Cardiac fibroblast (primary cell): ENCODE data around the gene STPG3.
"Not testable (repeated sequence)": the region's sequence is repeated elsewhere in the genome, so short reads cannot be mapped to it uniquely, and the experiment has no call there.

Experiments
- DNase-seq, 2 donors: peaks; one replicate each; pipeline versions ENCODE4 v3.0.0 to v3.0.0-alpha.2; 2010; ENCODE audit warnings: low read depth in 2 of 2
- H3K4me3 ChIP-seq, 2 donors: replicated peaks in 1 of 2; 1 replicate in 1 of 2; 2 replicates in 1 of 2; pipeline ENCODE4 v1.5.1; 2011; ENCODE audit warnings: low read depth in 2 of 2, low read length in 2 of 2, mild to moderate bottlenecking in 2 of 2, moderate library complexity in 1 of 2
- TF ChIP-seq, protein P1 (sequence below): IDR thresholded peaks from one replicate; pipeline ENCODE4 v1.5.1; 2011; ENCODE audit warnings: low read depth, mild to moderate bottlenecking, low read length, inconsistent platforms

Gene STPG3

GRCh38 chr9:137237759-137238726 lies 13.0 kb upstream of the STPG3 start:
- no peak for DNase-seq
- H3K4me3 ChIP-seq = no peak overlapping the region
- TF ChIP-seq, protein P1, sequence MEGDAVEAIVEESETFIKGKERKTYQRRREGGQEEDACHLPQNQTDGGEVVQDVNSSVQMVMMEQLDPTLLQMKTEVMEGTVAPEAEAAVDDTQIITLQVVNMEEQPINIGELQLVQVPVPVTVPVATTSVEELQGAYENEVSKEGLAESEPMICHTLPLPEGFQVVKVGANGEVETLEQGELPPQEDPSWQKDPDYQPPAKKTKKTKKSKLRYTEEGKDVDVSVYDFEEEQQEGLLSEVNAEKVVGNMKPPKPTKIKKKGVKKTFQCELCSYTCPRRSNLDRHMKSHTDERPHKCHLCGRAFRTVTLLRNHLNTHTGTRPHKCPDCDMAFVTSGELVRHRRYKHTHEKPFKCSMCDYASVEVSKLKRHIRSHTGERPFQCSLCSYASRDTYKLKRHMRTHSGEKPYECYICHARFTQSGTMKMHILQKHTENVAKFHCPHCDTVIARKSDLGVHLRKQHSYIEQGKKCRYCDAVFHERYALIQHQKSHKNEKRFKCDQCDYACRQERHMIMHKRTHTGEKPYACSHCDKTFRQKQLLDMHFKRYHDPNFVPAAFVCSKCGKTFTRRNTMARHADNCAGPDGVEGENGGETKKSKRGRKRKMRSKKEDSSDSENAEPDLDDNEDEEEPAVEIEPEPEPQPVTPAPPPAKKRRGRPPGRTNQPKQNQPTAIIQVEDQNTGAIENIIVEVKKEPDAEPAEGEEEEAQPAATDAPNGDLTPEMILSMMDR = no peak

- H3K4me3 ChIP-seq = peak overlapping the region; percentile 57 to 68
- not testable (repeated sequence) for DNase-seq
Observed at GRCh38 chr9:137239541-137240200, 11.4 kb upstream of the STPG3 start.

DNA sequence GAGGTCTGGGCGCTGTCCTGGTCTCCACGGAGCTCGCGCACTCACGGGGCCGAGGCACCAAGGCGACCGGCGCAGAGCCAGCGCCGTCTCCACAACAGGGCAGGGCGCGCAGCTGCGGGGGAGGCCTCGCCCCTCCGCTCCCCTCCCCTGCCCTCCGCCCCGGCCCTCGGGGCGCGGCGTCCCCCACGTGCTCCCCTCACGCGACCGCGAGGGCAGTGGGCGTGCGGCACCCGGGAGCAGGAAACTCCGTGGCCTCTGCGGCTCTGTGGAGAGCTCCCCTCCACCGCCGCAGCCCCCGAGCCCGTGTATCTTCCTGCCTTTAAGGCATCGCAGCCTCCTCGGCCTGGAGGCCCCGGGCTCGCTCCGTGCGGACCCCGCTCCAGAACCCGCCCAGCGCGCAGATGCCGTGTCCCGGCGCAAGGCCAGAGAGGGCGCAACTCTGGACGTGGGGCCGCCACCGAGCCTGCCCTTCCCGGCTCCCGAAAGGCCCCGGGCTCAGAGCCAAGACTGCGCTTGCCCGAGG lies 10.7 kb upstream of the STPG3 start:
- peak; percentile 73 to 89 for DNase-seq
- peak overlapping the region; percentile 57 to 68 for H3K4me3 ChIP-seq
- TF ChIP-seq, protein P1 = no peak

DNA sequence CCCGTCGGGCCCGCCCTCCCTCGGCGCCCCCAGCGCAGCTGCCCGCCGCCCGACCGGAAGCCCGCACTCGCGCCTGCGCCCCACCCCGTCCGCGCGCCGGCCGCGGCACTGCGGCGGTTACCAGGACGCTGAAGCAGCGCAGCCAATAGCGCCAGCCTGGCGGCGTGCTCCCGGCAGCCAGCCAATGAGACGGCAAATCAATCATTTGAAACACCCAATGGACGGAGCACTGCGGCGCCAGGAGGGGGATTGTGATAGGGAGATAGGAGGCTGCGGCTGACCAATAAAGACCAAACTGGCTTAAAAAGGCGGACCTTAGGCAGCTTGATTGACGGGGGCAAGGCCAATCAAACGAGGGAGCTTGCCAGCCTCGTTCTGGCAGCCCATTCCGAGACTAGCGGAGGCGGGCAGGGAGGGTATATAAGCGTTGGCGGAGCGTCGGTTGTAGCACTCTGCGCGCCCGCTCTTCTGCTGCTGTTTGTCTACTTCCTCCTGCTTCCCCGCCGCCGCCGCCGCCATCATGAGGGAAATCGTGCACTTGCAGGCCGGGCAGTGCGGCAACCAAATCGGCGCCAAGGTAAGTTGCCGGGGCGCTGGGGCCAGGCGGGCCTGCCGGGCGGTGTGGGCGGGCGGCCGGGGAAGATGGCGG lies 10.1 kb upstream of the STPG3 start, which contains the start of gene TUBB4B:
Gene TUBB4B, plus strand, starts transcription at position 447 of the 649 bp plus-strand sequence. Its CDS starts 74 bp downstream, at position 521.
- peak; percentile 100 for DNase-seq
- TF ChIP-seq, protein P1 = no peak

GRCh38 chr9:137241490-137242268 lies 9.4 kb upstream of the STPG3 start:
- TF ChIP-seq, protein P1 = no peak
- DNase-seq = peak; percentile 44 to 54
- H3K4me3 ChIP-seq = peak overlapping the region; percentile 70 to 93

More for the DNA sequence above, 10.1 kb upstream of the STPG3 start, which contains the start of gene TUBB4B:
- peak within 1 kb of the TSS; percentile 70 to 93 for H3K4me3 ChIP-seq

- DNase-seq = peak in 1 of 2 donors; percentile 10
- peak overlapping the region; percentile 70 to 93 for H3K4me3 ChIP-seq
- TF ChIP-seq, protein P1 = no peak
Observed at GRCh38 chr9:137242269-137243203, 8.6 kb upstream of the STPG3 start.

DNA sequence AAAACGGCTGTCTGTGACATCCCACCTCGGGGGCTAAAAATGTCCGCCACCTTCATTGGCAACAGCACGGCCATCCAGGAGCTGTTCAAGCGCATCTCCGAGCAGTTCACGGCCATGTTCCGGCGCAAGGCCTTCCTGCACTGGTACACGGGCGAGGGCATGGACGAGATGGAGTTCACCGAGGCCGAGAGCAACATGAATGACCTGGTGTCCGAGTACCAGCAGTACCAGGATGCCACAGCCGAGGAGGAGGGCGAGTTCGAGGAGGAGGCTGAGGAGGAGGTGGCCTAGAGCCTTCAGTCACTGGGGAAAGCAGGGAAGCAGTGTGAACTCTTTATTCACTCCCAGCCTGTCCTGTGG lies 7.8 kb upstream of the STPG3 start:
- H3K4me3 ChIP-seq = peak overlapping the region in 1 of 2 donors; percentile 93

More for the DNA sequence above, 7.8 kb upstream of the STPG3 start:
- DNase-seq = not testable (repeated sequence)
